Measurements from ENCODE around the gene MAGEA2. TPM values are rescaled to one million over a fixed set of nuclear protein-coding genes. Genes with fewer than 3 reads are reported as not detected.
"Not testable (repeated sequence)": the region's sequence is repeated elsewhere in the genome, so short reads cannot be mapped to it uniquely, and the experiment has no call there.

MAGEA2 gene
- total RNA-seq, 1 experiment from 2014 or later, result not detected

DNA sequence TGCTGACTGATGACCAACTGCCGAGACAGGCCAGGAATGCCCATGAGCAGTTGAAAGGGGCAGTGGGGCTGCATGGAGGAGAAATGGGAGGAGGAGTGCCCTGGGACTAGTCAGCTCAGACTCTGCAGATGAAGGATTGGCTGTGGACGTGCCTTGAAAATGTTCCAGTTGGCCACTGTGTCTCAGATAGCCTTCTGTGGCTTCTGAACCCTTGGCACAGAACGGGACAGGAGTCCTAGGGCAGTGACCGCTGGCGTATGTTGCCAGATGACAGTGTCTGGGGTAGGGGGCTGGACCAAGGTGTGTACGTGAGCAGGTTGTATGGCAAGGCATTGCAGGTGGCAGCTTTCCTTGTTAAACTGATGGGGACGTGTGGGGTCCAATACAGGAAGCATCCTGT lies 47.1 kb downstream of the MAGEA2 start:
- CTCF ChIA-PET; intact Hi-C loops (cut with micrococcal nuclease; ENCODE audit: unreplicated experiment); BruUV-seq (replicated peaks): not testable (repeated sequence)

DNA sequence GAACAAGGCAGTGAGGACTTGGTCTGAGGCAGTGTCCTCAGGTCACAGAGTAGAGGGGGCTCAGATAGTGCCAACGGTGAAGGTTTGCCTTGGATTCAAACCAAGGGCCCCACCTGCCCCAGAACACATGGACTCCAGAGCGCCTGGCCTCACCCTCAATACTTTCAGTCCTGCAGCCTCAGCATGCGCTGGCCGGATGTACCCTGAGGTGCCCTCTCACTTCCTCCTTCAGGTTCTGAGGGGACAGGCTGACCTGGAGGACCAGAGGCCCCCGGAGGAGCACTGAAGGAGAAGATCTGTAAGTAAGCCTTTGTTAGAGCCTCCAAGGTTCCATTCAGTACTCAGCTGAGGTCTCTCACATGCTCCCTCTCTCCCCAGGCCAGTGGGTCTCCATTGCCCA lies 53.3 kb downstream of the MAGEA2 start:
- CTCF ChIA-PET; DNase-seq (ENCODE audit: low spot score); intact Hi-C loops (cut with micrococcal nuclease; ENCODE audit: unreplicated experiment); H3K27ac ChIP-seq (ENCODE audit: low read depth, low read length, poor library complexity, severe bottlenecking); H3K9me3 ChIP-seq (ENCODE audit: low read depth, low read length, poor library complexity, severe bottlenecking); H3K36me3 ChIP-seq (ENCODE audit: insufficient read depth, low read length, poor library complexity, severe bottlenecking); POLR2A ChIA-PET (ENCODE audit: low non-redundant PET); BruUV-seq (replicated peaks); H3K4me1 ChIP-seq (ENCODE audit: insufficient read depth, low read length, poor library complexity, severe bottlenecking); H3K27me3 ChIP-seq (replicated peaks; ENCODE audit: insufficient read depth, low read depth, low read length, poor library complexity); H3K4me3 ChIP-seq (ENCODE audit: low read depth, low read length, poor library complexity, severe bottlenecking): not testable (repeated sequence)

More for the DNA sequence above, 47.1 kb downstream of the MAGEA2 start:
- H3K4me1 ChIP-seq (ENCODE audit: insufficient read depth, low read length, poor library complexity, severe bottlenecking); H3K36me3 ChIP-seq (ENCODE audit: insufficient read depth, low read length, poor library complexity, severe bottlenecking); H3K27ac ChIP-seq (ENCODE audit: low read depth, low read length, poor library complexity, severe bottlenecking); H3K9me3 ChIP-seq (ENCODE audit: low read depth, low read length, poor library complexity, severe bottlenecking); H3K27me3 ChIP-seq (replicated peaks; ENCODE audit: insufficient read depth, low read depth, low read length, poor library complexity); H3K4me3 ChIP-seq (ENCODE audit: low read depth, low read length, poor library complexity, severe bottlenecking); POLR2A ChIA-PET (ENCODE audit: low non-redundant PET); DNase-seq (ENCODE audit: low spot score): not testable (repeated sequence)

Other genes starting within 250 kb of the MAGEA2 start
- not detected in 2 replicates for gene GABRQ, start 115.9 kb downstream of the MAGEA2 start, total RNA-seq (2021)
- not detected in 2 replicates for gene MAGEA3, start 55.0 kb downstream of the MAGEA2 start, total RNA-seq (2021)
- not detected in 2 replicates for gene CSAG2, start 44.6 kb downstream of the MAGEA2 start, total RNA-seq (2021)
- not detected in 2 replicates for gene MAGEA2B, start 39.2 kb downstream of the MAGEA2 start, total RNA-seq (2021)
- not detected in 2 replicates for gene CSAG1, start 20.1 kb downstream of the MAGEA2 start, total RNA-seq (2021)
- gene MAGEA12, start 20.1 kb downstream of the MAGEA2 start, total RNA-seq (2021), result not detected in 2 replicates
- gene CSAG3, start 5.4 kb upstream of the MAGEA2 start, total RNA-seq (2021), result not detected in 2 replicates
- gene MAGEA6, start 15.8 kb upstream of the MAGEA2 start, total RNA-seq (2021), result not detected in 2 replicates
- 33.3 and 36.1 TPM in 2 replicates for gene CETN2, start 76.9 kb upstream of the MAGEA2 start, total RNA-seq (2021)
- gene NSDHL, start 77.2 kb upstream of the MAGEA2 start, total RNA-seq (2021), result 44.4 and 52.0 TPM in 2 replicates
- gene ZNF185, start 144.2 kb upstream of the MAGEA2 start, total RNA-seq (2021), result 2.1 and 2.2 TPM in 2 replicates
- gene PNMA5, start 240.3 kb upstream of the MAGEA2 start, total RNA-seq (2021), result not detected in 2 replicates